SK-N-MC (cell line): ENCODE measurements around the gene MAVS.

Experiments used
- DNase-seq: peaks from one replicate; pipeline ENCODE4 v3.0.0-alpha.2; 2011; ENCODE audit warnings: low read depth, low spot score
- H3K27ac ChIP-seq: fragments of 200-600 bp; sonication (generic); 2 replicates; pipeline ENCODE4 v1.5.1; 2016; ENCODE audit warnings: mixed run types
- H3K36me3 ChIP-seq: fragments of 200-600 bp; sonication (generic); 2 replicates; pipeline ENCODE4 v1.6.1; 2017; ENCODE audit warnings: antibody characterized with exemption, low read length, mixed read lengths; ENCODE audit not compliant: insufficient read depth
- H3K4me3 ChIP-seq: fragments of 200-600 bp; sonication (generic); 2 replicates; pipeline ENCODE4 v1.5.1; 2016
- H3K9ac ChIP-seq: fragments of 200-600 bp; sonication (generic); 2 replicates; pipeline ENCODE4 v1.8.0; 2017; ENCODE audit warnings: mixed run types, mixed read lengths; ENCODE audit not compliant: insufficient read length
- H3K9me3 ChIP-seq: fragments of 200-600 bp; sonication (generic); 2 replicates; pipeline ENCODE4 v1.6.1; 2017; ENCODE audit warnings: low read depth, mild to moderate bottlenecking, antibody characterized with exemption, low read length, moderate library complexity, mixed read lengths
- EZH2 ChIP-seq: fragments of 200-600 bp; sonication (generic); IDR thresholded peaks from one replicate; pipeline ENCODE4 v1.6.1; 2017; ENCODE audit warnings: antibody characterized with exemption
- FOXP2 ChIP-seq: optimal IDR thresholded peaks from 2 replicates; pipeline ENCODE3; 2011; ENCODE audit warnings: mild to moderate bottlenecking, moderate library complexity; ENCODE audit not compliant: insufficient read depth; ENCODE audit errors: extremely low read length, control extremely low read depth
- POLR2AphosphoS5 ChIP-seq: IDR thresholded peaks from 2 replicates; pipeline ENCODE4 v1.6.1; 2012; ENCODE audit warnings: mild to moderate bottlenecking, low read depth, low read length, borderline replicate concordance

The MAVS gene

DNA sequence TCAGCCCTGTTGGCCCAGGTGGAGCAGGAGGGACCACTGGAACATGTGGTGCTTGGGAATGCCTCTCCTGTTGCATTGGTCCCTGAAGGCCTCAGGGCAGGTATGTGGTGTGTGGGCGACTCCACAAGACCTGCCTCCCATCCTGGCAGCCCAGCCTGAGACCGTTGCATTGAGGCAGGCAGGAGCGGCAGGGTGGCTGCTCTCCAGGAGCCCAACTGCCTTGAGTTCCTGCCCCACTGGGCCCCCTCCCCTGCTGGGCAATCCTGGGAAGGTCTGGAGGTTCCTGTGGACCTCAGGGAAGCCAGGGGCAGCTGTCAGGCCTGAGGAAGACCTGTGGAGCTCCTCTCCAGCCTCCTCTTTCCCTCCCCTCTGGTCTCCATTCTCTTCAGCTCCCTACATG lies 19.8 kb downstream of the MAVS start:
- DNase-seq, result no peak
- Histone ChIP-seq H3K9ac (no peak overlapping the region), H3K4me3 (no peak overlapping the region), H3K36me3 (peaks cover 42% of the 10 kb centered on the region), H3K9me3 (no peaks in the 10 kb centered on the region), H3K27ac (no peak overlapping the region)
- no peak for TF ChIP-seq EZH2
- TF ChIP-seq POLR2AphosphoS5, result no peak
- no peak for TF ChIP-seq FOXP2

DNA sequence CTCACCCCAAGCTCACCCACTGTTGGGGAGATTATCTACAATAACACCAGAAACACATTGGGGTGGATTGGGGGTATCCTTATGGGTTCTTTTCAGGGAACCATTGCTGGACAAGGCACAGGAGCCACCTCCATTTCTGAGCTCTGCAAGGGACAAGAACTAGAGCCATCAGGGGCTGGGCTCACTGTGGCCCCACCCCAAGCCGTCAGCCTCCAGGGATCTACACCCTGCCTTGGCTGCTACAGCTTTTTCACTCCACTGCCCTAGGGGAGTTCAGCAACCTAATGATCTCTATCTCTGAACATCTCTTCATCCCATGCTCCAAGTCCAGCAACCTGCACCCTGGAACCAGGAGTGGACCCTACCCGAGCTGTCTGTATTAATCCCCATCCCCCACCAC lies 21.2 kb downstream of the MAVS start:
- no peak for DNase-seq
- H3K9me3 ChIP-seq, result no peaks in the 10 kb centered on the region
- H3K9ac ChIP-seq, result no peak overlapping the region
- no peak overlapping the region for H3K4me3 ChIP-seq
- H3K36me3 ChIP-seq, result peaks cover 29% of the 10 kb centered on the region
- TF ChIP-seq FOXP2 (no peak), POLR2AphosphoS5 (no peak), EZH2 (no peak)
- H3K27ac ChIP-seq, result 0 out of 2 replicates have a peak overlapping the region, but pooled peaks have one; percentile 28

DNA sequence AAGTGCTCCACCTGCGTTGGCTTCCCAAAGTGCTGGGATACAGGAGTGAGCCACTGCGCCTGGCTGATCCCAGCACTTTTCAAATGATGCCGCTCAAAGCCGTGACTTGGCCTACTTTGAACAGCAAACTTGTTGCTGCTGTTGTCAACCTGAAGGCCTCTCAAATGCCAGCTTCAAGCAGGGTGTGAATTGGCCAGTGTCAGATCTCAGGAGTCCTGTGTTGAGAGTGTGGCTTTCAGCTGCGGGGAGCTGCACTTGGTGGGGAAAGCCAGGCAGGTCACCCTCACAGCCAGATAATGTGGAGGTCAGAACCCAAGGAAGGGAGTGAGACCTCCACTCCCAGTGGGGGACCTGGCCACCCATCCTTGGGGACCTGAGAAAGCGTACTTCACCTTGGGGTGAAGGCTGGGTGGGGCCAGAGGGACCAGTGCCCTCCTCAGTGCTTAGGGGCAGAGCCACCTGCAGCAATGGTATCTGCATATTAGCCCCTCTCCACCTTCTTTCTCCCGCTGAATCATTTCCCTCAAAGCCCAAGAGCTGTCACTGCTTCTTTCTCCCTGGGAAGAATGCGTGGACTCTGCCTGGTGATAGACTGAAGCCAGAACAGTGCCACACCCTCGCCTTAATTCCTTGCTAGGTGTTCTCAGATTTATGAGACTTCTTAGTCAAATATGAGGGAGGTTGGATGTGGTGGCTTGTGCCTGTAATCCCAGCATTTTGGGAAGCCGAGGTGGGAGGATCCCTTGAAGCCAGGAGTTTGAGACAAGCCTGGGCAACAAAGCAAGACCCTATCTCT lies 23.4 kb downstream of the MAVS start:
- no peak for DNase-seq
- Histone ChIP-seq H3K4me3 (no peak overlapping the region), H3K27ac (no peak overlapping the region), H3K36me3 (peaks cover 17% of the 10 kb centered on the region), H3K9me3 (no peaks in the 10 kb centered on the region), H3K9ac (no peak overlapping the region)
- TF ChIP-seq POLR2AphosphoS5 (no peak), EZH2 (no peak), FOXP2 (no peak)

DNA sequence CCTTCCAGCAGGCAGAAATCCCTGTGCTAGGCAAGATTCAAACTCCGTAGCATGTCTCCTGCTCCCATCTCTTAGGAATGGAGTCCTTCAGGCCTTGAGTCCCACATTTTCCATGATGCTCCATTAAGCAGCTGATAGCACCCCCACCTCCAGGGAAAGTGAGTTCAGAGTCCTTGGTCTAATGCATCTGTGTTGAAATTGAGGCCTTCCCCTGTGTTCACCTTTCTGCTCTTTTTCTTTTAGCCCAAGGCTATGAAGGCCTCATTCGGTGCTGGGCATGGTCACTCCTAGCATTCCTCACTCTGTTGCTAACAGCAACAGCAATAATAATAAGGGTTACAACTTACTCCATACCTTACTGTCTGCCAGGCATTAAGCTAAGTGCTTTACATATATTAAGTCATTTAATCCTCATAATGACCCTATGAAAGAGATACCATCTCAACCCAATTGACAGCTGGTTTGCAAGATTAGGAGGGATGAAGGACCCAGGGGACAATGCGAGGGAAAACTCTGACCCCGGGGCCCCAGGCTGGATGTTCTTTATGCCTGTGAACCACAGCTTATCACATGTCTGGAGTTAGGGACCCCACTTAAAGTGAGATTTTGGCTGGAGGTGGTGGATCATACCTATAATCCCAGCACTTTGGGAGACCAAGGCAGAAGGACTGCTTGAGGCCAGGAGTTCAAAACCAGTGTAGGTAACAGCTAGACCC lies 25.1 kb downstream of the MAVS start:
- H3K36me3 ChIP-seq, result peaks cover 10% of the 10 kb centered on the region
- H3K9me3 ChIP-seq, result no peaks in the 10 kb centered on the region
- DNase-seq, result no peak
- no peak for TF ChIP-seq EZH2
- TF ChIP-seq POLR2AphosphoS5, result no peak
- TF ChIP-seq FOXP2, result no peak
- no peak overlapping the region for H3K27ac ChIP-seq
- no peak overlapping the region for H3K9ac ChIP-seq
- H3K4me3 ChIP-seq, result no peak overlapping the region

DNA sequence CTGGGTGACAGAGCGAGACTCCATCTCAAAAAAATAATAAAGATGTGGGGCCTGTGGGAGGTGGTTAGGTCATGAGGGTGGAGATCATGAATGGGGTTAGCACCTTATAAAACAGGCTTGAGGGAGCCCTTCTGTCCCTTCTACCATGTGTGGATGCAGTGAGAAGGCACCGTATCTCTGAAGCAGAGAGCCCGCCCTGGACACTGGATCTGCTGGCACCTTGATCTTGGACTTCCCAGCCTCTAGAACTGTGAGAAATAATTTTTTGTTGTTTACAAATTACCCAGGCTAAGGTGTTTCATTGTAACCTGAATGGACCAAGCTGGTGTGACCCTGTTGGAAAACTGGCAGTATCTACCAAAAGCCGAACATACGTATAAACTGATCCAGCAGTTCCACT lies 26.9 kb downstream of the MAVS start:
- H3K27ac ChIP-seq, result no peak overlapping the region
- H3K9ac ChIP-seq, result no peak overlapping the region
- DNase-seq, result no peak
- no peak overlapping the region for H3K4me3 ChIP-seq
- H3K9me3 ChIP-seq, result no peaks in the 10 kb centered on the region
- H3K36me3 ChIP-seq, result peaks cover 10% of the 10 kb centered on the region
- TF ChIP-seq POLR2AphosphoS5, result no peak
- no peak for TF ChIP-seq EZH2
- no peak for TF ChIP-seq FOXP2

DNA sequence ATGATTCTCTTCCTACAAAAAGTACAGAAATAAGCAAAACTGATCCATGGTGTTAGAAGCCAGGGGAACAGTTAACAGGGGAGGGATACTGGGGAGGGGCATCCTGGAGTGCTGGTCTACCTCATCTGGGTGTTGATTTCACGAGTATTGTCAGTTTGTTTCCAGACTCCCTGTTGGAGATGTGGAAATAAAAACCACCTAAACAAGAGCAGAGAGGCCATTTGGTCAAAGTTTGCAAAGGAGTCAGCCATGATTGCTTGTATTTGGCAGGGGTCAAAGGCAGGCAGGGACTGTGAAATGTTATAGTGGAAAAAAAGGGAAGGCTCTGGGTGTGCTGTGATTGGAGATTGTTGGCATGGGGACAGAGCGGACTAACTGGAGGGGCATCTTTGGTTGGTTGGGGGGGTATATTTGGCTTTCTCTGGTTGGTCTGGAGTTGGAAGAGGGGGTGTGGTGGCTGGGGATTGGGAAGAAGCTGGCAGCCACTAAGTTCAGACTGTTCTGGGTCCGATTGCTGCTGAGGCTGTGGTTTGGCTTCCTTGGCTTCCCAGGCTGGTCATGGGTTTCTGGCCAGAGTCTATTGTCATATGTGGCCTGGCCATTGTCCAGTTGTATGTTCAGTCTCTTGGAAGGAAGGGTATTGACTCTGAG lies 27.7 kb downstream of the MAVS start:
- TF ChIP-seq EZH2 (no peak), POLR2AphosphoS5 (no peak), FOXP2 (no peak)
- Histone ChIP-seq H3K27ac (no peak overlapping the region), H3K9ac (no peak overlapping the region), H3K9me3 (no peaks in the 10 kb centered on the region), H3K36me3 (peaks cover 10% of the 10 kb centered on the region), H3K4me3 (no peak overlapping the region)
- no peak for DNase-seq

DNA sequence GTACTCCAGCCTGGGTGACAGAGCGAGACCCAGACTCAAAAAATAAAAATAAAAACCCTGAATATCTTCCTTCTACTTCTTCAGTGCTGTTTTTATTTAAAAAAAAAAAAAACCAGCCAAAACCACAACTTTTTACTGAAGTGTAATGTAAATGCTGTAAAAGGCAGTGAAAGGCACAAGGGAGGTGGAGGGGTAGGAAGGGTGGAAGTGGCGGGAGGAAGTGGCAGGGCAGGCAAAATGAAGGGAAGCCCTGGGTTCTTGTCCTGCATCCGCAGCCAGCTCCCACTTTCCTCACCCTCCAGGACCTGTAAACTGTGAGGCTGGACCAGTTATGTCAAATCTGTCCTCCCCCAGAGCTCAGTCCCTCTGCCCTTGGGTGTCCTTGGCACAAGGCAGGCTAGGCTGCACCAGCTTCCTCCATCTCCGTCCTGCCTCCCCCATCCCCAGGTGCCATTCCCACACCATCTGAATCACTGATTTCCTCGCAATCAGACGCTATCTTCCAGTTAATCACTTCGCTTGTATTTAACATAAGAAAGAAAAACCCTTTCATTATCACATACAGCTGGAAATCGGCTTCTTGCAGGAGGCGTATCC lies 28.8 kb downstream of the MAVS start:
- H3K4me3 ChIP-seq, result no peak overlapping the region
- H3K27ac ChIP-seq, result no peak overlapping the region
- H3K9me3 ChIP-seq, result no peaks in the 10 kb centered on the region
- DNase-seq, result no peak
- TF ChIP-seq POLR2AphosphoS5 (no peak), EZH2 (no peak), FOXP2 (no peak)
- peaks cover 10% of the 10 kb centered on the region for H3K36me3 ChIP-seq
- H3K9ac ChIP-seq, result no peak overlapping the region

DNA sequence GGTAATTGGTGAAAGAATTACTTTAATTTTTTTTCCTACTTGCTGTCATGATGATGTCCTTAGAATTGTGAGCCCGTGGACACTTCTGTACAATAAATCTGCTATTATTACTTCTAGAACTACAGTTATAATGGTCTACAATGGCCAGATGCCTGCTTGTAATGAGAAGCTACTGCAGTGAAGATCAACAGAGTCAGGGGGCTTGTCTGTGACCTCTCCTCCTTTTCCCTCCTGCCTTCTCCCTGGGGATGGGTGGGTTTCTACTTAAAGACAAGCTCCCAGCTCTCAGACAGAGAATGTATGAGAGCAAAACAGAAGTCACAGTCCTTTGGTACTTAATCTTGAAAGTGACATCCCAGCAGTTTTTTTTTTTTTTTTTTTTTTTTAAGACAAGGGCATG lies 29.4 kb downstream of the MAVS start:
- Histone ChIP-seq H3K9me3 (no peaks in the 10 kb centered on the region), H3K9ac (no peak overlapping the region), H3K27ac (no peak overlapping the region), H3K4me3 (no peak overlapping the region), H3K36me3 (peaks cover 10% of the 10 kb centered on the region)
- no peak for TF ChIP-seq POLR2AphosphoS5
- no peak for TF ChIP-seq EZH2
- no peak for TF ChIP-seq FOXP2
- no peak for DNase-seq
